ENCODE data around the gene JMJD1C. TPM values are rescaled to one million over a fixed set of nuclear protein-coding genes. Genes with fewer than 3 reads are reported as not detected.

JMJD1C gene
- total and polyA plus RNA-seq, 2 donors (not counting 3 experiments of a cell fraction or from before 2014, with no cell fraction given), result 32.1 to 97.1 TPM

- H4K20me1 ChIP-seq (replicated peaks; ENCODE audit: control insufficient read depth, extremely low read depth, insufficient read depth, low read length), result peaks cover 21% of the 10 kb centered on the region
- POLR2A ChIA-PET, result interaction anchor here (0.7 to 2.1 kb wide), 3 partner anchors 11 to 42 kb away, joined by 4 to 10 read pairs (median 6); no protein-coding TSS in a partner anchor
Measured at GRCh38 chr10:63257778-63258177, 208.0 kb downstream of the JMJD1C start.

GRCh38 chr10:63256009-63256773 lies 209.6 kb downstream of the JMJD1C start:
- H3K4me2 ChIP-seq (ENCODE audit: insufficient read depth, low read length), result no peak overlapping the region
- intact Hi-C loops (cut with micrococcal nuclease), result no loop called here
- H2AFZ ChIP-seq (ENCODE audit: low read depth, low read length), result no peak overlapping the region
- peaks cover 23% of the 10 kb centered on the region for H4K20me1 ChIP-seq (replicated peaks; ENCODE audit: control insufficient read depth, extremely low read depth, insufficient read depth, low read length)
- peaks cover 0 to 8% of the 10 kb centered on the region in 2 experiments for H3K36me3 ChIP-seq (ENCODE audit: control insufficient read depth in 2 of 2, extremely low read depth in 1 of 2, insufficient read depth in 2 of 2, low read length in 2 of 2)
- no peak overlapping the region for H3K27ac ChIP-seq (ENCODE audit: insufficient read depth, low read depth, low read length)
- dilution Hi-C loops (cut with MboI; ENCODE audit: extremely low pct_ligation_motif_present, low sequenced_read_pairs), result no loop called here
- BruUV-seq (replicated peaks), result no TSS peak
- H3K79me2 ChIP-seq (ENCODE audit: control insufficient read depth, insufficient read depth, low read length), result peaks cover 100% of the 10 kb centered on the region
- CTCF ChIA-PET, result interaction anchor here (0.9 to 1.8 kb wide), 12 partner anchors 9 to 464 kb away, joined by 3 to 10 read pairs (median 3); no protein-coding TSS in a partner anchor
- DNase-seq (ENCODE audit: low read depth, low spot score) (peak; percentile 42), FAIRE-seq (no peak)
- H3K9me1 ChIP-seq (replicated peaks; ENCODE audit: control insufficient read depth, extremely low read depth, insufficient read depth, low read length), result no peaks in the 10 kb centered on the region
- no peaks in the 10 kb centered on the region for H3K9me3 ChIP-seq (replicated peaks; ENCODE audit: control insufficient read depth, insufficient read depth, low read length)
- POLR2A ChIA-PET, result interaction anchor here (0.6 to 2.1 kb wide), 2 partner anchors 13 to 18 kb away, joined by 3 to 10 read pairs; no protein-coding TSS in a partner anchor
- no peak for TF ChIP-seq EZH2 (IDR thresholded peaks at IDR 0.05; ENCODE audit: borderline replicate concordance, low read depth, low read length, severe bottlenecking)
- TF ChIP-seq GATA2 (IDR thresholded peaks at IDR 0.05; ENCODE audit: insufficient read depth, insufficient read length, low read depth, low read length), result no peak
- TF ChIP-seq MYC (IDR thresholded peaks at IDR 0.05; ENCODE audit: low read depth, low read length), result no peak
- no peak for TF ChIP-seq MAX (IDR thresholded peaks at IDR 0.05; ENCODE audit: insufficient read depth, insufficient read length)
- no peak for TF ChIP-seq JUN (IDR thresholded peaks at IDR 0.05; ENCODE audit: borderline replicate concordance, insufficient read depth, insufficient read length, low read depth)
- no peak for TF ChIP-seq CTCF (IDR thresholded peaks at IDR 0.05; ENCODE audit: extremely low read depth in 1 of 2, insufficient read depth in 1 of 2, low read depth in 1 of 2, low read length in 2 of 2)
- no peak for TF ChIP-seq FOS (IDR thresholded peaks at IDR 0.05; ENCODE audit: borderline replicate concordance, insufficient read depth, low read length)
- TF ChIP-seq POLR2AphosphoS5 (IDR thresholded peaks at IDR 0.05; ENCODE audit: insufficient read depth, low read depth, low read length), result no peak
- TF ChIP-seq POLR2A (IDR thresholded peaks at IDR 0.05; ENCODE audit: low read depth, low read length), result no peak
- peaks cover 21% of the 10 kb centered on the region for H3K4me1 ChIP-seq (ENCODE audit: control insufficient read depth, extremely low read depth, insufficient read depth, low read length)
- H3K9ac ChIP-seq (replicated peaks; ENCODE audit: extremely low read depth, insufficient read depth, low read length), result no peak overlapping the region
- no peaks in the 10 kb centered on the region for H3K27me3 ChIP-seq (ENCODE audit: control insufficient read depth in 2 of 2, insufficient read depth in 2 of 2, low read length in 2 of 2)
- no peak overlapping the region for H3K4me3 ChIP-seq (replicated peaks in 1 of 3; ENCODE audit: insufficient read depth in 1 of 3, low read depth in 1 of 3, low read length in 3 of 3)

More at GRCh38 chr10:63257778-63258177, 208.0 kb downstream of the JMJD1C start:
- no TSS peak for BruUV-seq (replicated peaks)
- dilution Hi-C loops (cut with MboI; ENCODE audit: extremely low pct_ligation_motif_present, low sequenced_read_pairs), result no loop called here
- CTCF ChIA-PET, result interaction anchor here (0.5 to 2.0 kb wide), 7 partner anchors 10 to 507 kb away, joined by 3 to 7 read pairs (median 3); no protein-coding TSS in a partner anchor
- Histone ChIP-seq H3K9ac (replicated peaks; ENCODE audit: extremely low read depth, insufficient read depth, low read length) (no peak overlapping the region), H3K4me2 (ENCODE audit: insufficient read depth, low read length) (no peak overlapping the region), H3K9me3 (replicated peaks; ENCODE audit: control insufficient read depth, insufficient read depth, low read length) (no peaks in the 10 kb centered on the region), H3K27me3 (ENCODE audit: control insufficient read depth in 2 of 2, insufficient read depth in 2 of 2, low read length in 2 of 2) (no peaks in the 10 kb centered on the region), H3K9me1 (replicated peaks; ENCODE audit: control insufficient read depth, extremely low read depth, insufficient read depth, low read length) (no peaks in the 10 kb centered on the region), H3K4me1 (ENCODE audit: control insufficient read depth, extremely low read depth, insufficient read depth, low read length) (peaks cover 28% of the 10 kb centered on the region), H3K4me3 (replicated peaks in 1 of 3; ENCODE audit: insufficient read depth in 1 of 3, low read depth in 1 of 3, low read length in 3 of 3) (no peak overlapping the region), H3K27ac (ENCODE audit: insufficient read depth, low read depth, low read length) (no peak overlapping the region), H2AFZ (ENCODE audit: low read depth, low read length) (no peak overlapping the region), H3K36me3 (ENCODE audit: control insufficient read depth in 2 of 2, extremely low read depth in 1 of 2, insufficient read depth in 2 of 2, low read length in 2 of 2) (peaks cover 0 to 8% of the 10 kb centered on the region in 2 experiments), H3K79me2 (ENCODE audit: control insufficient read depth, insufficient read depth, low read length) (peaks cover 99% of the 10 kb centered on the region)
- TF ChIP-seq MAX (IDR thresholded peaks at IDR 0.05; ENCODE audit: insufficient read depth, insufficient read length), result no peak
- TF ChIP-seq POLR2AphosphoS5 (IDR thresholded peaks at IDR 0.05; ENCODE audit: insufficient read depth, low read depth, low read length), result no peak
- no peak for TF ChIP-seq GATA2 (IDR thresholded peaks at IDR 0.05; ENCODE audit: insufficient read depth, insufficient read length, low read depth, low read length)
- intact Hi-C loops (cut with micrococcal nuclease), result no loop called here
- no peak for FAIRE-seq
- DNase-seq (ENCODE audit: low read depth, low spot score), result no peak

Measured in endothelial cell of umbilical vein (primary cell).